Calu3 (cell line): ENCODE data around the gene SEC14L5. TPM values are rescaled to one million over a fixed set of nuclear protein-coding genes. Genes with fewer than 3 reads are reported as not detected.

ENCODE experiments used
- BruUV-seq: library from RNA; stranded (reverse); fragments of 400-500 nt; replicated peaks from 2 replicates; lab custom pipeline; 2021; lab: Mats Ljungman, UMichigan
- CTCF ChIA-PET: fragments of 300-600 bp; sonication (Branson Sonifier 250); formaldehyde crosslinking; loops from one replicate; lab custom pipeline; 2022; ENCODE audit warnings: antibody characterized with exemption; lab: Charles Lee
- DNase-seq: peaks from one replicate; pipeline ENCODE4 v3.0.0; 2022
- H3K27ac Mint-ChIP-seq: one replicate; pipeline ENCODE4 v1.8.0; 2022; ENCODE audit warnings: mixed read lengths; ENCODE audit not compliant: unreplicated experiment
- H3K27me3 Mint-ChIP-seq: one replicate; pipeline ENCODE4 v1.8.0; 2022; ENCODE audit warnings: mixed read lengths; ENCODE audit not compliant: unreplicated experiment
- H3K36me3 Mint-ChIP-seq: one replicate; pipeline ENCODE4 v1.8.0; 2022; ENCODE audit warnings: mild to moderate bottlenecking, moderate library complexity, mixed read lengths; ENCODE audit not compliant: insufficient read depth, unreplicated experiment
- H3K4me1 Mint-ChIP-seq: one replicate; pipeline ENCODE4 v1.8.0; 2022; ENCODE audit warnings: mild to moderate bottlenecking, low read depth, mixed read lengths; ENCODE audit not compliant: unreplicated experiment
- H3K4me3 Mint-ChIP-seq: one replicate; pipeline ENCODE4 v1.8.0; 2022; ENCODE audit warnings: mild to moderate bottlenecking, low read depth, moderate library complexity, mixed read lengths; ENCODE audit not compliant: unreplicated experiment
- H3K9me3 Mint-ChIP-seq: one replicate; pipeline ENCODE4 v1.8.0; 2022; ENCODE audit warnings: low read depth, mixed read lengths; ENCODE audit not compliant: unreplicated experiment
- CTCF ChIP-seq: fragments of 200-600 bp; IDR thresholded peaks from one replicate; pipeline ENCODE4 v1.8.0; 2022; ENCODE audit warnings: antibody characterized with exemption; ENCODE audit not compliant: unreplicated experiment
- intact Hi-C: fragments of 100-400 bp; cut with micrococcal nuclease; formaldehyde crosslinking; loops from one replicate; pipeline ENCODE4 v1.10.0; 2022; ENCODE audit not compliant: unreplicated experiment
- total RNA-seq: library from RNA; stranded (reverse); gene quantifications from 2 replicates; pipeline ENCODE4 v1.2.3, GENCODE V29; 2022

SEC14L5 gene
- total RNA-seq, 1 experiment from 2014 or later = 0.52 TPM

- CTCF ChIA-PET = interaction anchor here (0.9 kb wide), 1 partner anchor 23 kb away, joined by 4 read pairs; no protein-coding TSS in a partner anchor
- no peak for TF ChIP-seq CTCF
- no peak for DNase-seq
- Mint-ChIP-seq H3K4me3 (peak overlapping the region; percentile 97), H3K27ac (peak overlapping the region; percentile 27), H3K4me1 (peaks cover 34% of the 10 kb centered on the region), H3K36me3 (peaks cover 46% of the 10 kb centered on the region), H3K27me3 (no peaks in the 10 kb centered on the region), H3K9me3 (no peaks in the 10 kb centered on the region)
- TSS peak; percentile 41 for BruUV-seq
- intact Hi-C loops = loop anchor here (5.0 kb wide), 1 partner anchor 56 kb away; no protein-coding TSS in a partner anchor
These were observed 20.1 kb upstream of the SEC14L5 start for GRCh38 chr16:4937782-4938682.

DNA sequence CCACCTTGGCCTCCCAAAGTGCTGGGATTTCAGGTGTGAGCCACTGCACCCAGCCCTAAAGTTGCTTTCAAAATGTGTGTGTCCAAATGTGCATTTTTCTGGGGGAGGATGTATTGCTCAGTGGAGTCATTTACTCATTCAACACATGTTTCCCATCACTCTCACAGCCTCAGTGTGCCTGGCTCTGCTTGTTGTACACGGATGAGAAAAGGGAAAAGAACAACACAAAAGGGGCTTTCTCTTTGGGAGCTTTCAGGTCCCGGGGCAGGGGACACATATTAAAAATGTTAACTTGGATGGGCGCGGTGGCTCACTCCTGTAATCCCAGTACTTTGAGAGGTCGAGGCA is 19.5 kb upstream of the SEC14L5 start:
- Mint-ChIP-seq H3K27ac (no peak overlapping the region), H3K4me1 (peaks cover 32% of the 10 kb centered on the region), H3K27me3 (no peaks in the 10 kb centered on the region), H3K9me3 (no peaks in the 10 kb centered on the region), H3K4me3 (peak overlapping the region; percentile 97), H3K36me3 (peaks cover 46% of the 10 kb centered on the region)
- intact Hi-C loops = loop anchor here (5.0 kb wide), 1 partner anchor 56 kb away; no protein-coding TSS in a partner anchor
- DNase-seq = no peak
- no peak for TF ChIP-seq CTCF
- no TSS peak for BruUV-seq
- CTCF ChIA-PET = no interaction called here

GRCh38 chr16:4940719-4941118 is 17.4 kb upstream of the SEC14L5 start:
- H3K9me3 Mint-ChIP-seq = no peaks in the 10 kb centered on the region
- no TSS peak for BruUV-seq
- peaks cover 43% of the 10 kb centered on the region for H3K4me1 Mint-ChIP-seq
- H3K27me3 Mint-ChIP-seq = no peaks in the 10 kb centered on the region
- CTCF ChIA-PET = no interaction called here
- H3K27ac Mint-ChIP-seq = no peak overlapping the region
- no peak for DNase-seq
- intact Hi-C loops = no loop called here
- peaks cover 45% of the 10 kb centered on the region for H3K36me3 Mint-ChIP-seq
- H3K4me3 Mint-ChIP-seq = no peak overlapping the region
- TF ChIP-seq CTCF = no peak

DNA sequence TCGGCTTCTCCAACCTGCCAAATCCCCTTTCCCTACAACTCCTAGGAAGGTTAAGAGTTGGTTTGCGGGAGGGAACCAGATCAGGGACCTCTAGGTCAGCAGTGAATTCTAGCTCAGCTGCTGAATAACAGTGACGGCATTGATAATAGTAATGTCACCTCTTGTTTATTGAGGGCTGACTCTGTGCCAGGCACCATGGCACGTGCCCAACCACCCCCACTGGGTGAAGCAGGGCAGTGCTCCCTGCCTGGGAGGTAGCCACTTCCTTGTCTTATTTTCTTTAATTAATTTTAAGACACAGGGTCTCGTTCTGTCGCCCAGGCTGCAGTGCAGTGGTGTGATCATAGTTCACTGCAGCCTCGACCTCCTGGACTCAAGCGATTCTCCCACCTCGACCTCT is 15.6 kb upstream of the SEC14L5 start:
- H3K4me3 Mint-ChIP-seq = peak overlapping the region; percentile 54
- intact Hi-C loops = no loop called here
- peaks cover 35% of the 10 kb centered on the region for H3K36me3 Mint-ChIP-seq
- H3K4me1 Mint-ChIP-seq = peaks cover 59% of the 10 kb centered on the region
- no peak for TF ChIP-seq CTCF
- CTCF ChIA-PET = no interaction called here
- no peaks in the 10 kb centered on the region for H3K27me3 Mint-ChIP-seq
- BruUV-seq = no TSS peak
- peak overlapping the region; percentile 86 for H3K27ac Mint-ChIP-seq
- no peak for DNase-seq
- no peaks in the 10 kb centered on the region for H3K9me3 Mint-ChIP-seq
